GM12872 (cell line): ENCODE data around the gene COLGALT1.

Experiments used
- CTCF ChIP-seq: IDR thresholded peaks from 3 replicates; pipeline ENCODE4 v1.5.1; 2011; ENCODE audit warnings: low read depth, mild to moderate bottlenecking, low read length, moderate library complexity; ENCODE audit not compliant: insufficient read depth

Gene COLGALT1

GRCh38 chr19:17607936-17608335 is 52.5 kb downstream of the COLGALT1 start:
- no peak for TF ChIP-seq CTCF

DNA sequence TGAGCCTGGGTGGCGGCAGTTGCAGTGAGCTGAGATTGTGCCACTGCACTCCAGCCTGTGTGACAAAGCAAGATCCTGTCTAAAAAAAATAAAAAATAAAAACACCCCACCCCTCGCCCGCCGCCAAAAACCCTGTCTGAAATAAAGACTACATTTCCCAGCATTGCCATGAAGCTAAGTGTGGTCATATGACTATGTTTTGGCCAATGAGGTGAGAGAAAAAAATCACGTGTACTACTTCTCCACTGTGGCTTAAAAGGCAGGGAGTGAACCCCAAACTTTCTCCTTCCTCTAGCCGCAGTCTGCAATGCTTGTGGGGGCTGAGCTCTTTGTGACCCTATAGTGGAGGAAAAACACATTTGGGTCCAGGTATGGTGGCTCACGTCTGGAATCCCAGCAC is 54.9 kb downstream of the COLGALT1 start:
- TF ChIP-seq CTCF: no peak

- TF ChIP-seq CTCF: no peak
These were observed 56.2 kb downstream of the COLGALT1 start for GRCh38 chr19:17611462-17612244.

DNA sequence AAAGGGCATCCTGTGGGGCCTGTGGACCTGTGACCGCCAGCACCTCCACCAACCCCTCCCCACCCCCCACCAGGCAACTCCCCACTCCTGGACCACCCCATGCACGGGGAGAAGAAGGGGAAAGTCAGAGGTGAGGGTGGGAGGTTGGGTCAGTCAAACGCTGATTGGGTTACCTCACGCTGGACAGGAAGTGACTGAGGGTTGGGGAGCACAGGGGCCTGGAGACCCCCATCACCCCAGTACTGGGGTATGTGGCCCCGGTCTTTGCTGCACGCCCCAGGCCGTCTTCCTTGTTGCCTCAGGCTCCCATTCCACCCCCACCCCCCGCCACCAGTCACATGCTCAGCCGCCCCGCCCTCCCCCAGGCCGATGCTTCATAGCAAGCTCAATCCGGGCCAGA is 59.0 kb downstream of the COLGALT1 start:
- no peak for TF ChIP-seq CTCF

DNA sequence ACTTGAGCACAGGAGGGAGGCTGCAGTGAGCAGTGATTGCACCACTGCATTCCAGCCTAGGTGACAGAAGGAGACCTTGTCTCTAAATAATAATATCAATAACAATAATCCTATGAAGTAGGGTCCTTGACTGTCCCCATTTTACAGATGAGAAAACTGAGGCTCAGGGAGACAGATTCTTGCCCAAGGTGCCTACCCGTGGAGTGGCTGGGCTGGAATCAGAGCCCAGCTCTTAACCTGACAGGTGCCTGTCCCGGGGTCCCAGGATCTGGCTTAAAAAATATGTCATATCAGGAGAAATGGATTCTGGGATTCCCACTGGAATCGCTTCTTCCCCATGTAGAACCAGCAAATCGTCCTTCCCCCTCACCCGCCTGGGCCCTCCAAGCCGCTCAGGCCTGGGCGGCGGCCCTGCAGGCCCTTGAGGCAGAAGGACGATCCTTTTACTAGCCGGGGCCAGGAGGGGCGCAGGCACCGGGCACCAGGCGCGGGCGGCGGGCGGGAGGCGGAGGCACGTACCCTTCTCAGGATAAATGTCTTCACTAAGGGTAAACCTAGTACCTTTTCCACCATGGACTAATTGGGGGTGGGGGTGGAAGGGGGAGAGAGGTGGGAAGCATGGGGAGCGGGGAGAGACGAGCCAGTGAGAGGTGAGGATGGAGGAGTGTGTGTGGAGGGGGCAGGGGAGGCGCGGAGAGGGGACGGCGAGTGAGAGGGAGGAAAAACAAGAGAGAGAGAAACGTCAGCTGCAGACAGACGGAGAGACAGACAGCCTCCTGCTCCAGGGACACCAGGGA is 60.6 kb downstream of the COLGALT1 start:
- no peak for TF ChIP-seq CTCF

DNA sequence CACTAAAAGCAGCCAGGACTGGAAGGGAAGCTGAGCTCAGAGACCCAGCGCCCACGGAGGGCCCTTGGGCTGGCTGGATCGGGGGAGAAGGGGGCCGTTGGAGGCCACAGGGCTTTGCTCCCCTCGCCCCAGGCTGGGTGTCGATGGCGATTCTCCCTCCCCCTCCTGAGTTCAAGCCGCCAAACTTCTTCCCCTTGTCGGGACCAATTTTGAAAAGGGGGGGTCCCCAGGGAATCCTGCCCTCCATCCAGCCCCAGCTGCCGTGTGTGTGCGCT is 61.2 kb downstream of the COLGALT1 start:
- no peak for TF ChIP-seq CTCF

DNA sequence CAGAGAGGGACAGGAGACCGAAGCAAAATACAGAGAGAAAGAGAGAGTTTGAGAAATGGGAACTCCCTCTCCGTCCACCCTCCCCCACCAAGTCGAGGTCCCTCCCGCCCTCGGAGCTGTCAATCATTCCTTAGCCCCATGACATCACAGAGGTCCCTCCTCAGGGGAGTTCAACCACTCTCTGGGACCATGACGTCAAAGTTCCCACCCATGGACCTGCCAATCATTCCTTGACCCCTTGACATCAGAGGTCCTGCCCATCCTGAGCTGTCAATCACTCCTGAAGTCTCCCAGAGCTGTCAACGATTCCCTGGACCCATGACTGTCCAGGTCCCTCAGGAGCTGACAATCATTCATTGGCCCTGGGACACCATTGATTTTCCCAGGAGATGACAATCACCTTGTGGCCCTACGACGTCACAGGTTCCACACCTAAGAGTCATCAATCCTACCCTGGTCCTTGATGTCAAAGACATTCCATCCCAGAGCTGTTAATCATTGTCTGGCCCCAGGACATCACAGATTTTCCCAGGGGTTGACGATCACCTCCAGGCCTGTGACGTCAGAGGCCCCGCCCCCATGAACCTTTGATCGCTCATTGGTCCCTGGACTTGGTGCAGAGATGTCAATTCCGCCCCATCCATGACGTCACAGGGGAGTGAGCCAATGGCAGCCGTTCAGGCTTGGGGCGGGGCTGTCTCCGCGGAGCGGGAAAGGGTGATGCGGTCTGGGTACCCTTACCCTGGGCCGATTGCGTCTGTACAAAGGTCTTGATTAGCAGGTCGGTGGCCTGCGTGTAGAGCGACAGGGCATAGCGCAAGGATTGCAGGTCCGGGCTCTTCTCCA is 61.7 kb downstream of the COLGALT1 start:
- TF ChIP-seq CTCF: no peak
